Stimulated activated CD8-positive, alpha-beta memory T cell treated with anti-CD3 and anti-CD28 coated beads, Interleukin-12 subunit alpha, Interleukin-12 subunit beta, amount 100 ng/mL, for 1 hour (primary cell): ENCODE results near the gene DNAH8.
"Not testable (repeated sequence)": the region's sequence is repeated elsewhere in the genome, so short reads cannot be mapped to it uniquely, and the experiment has no call there.

ENCODE experiments used
- DNase-seq: peaks from one replicate; pipeline ENCODE4 v3.0.0-alpha.2; 2020; ENCODE audit warnings: low read depth

DNAH8 gene

DNA sequence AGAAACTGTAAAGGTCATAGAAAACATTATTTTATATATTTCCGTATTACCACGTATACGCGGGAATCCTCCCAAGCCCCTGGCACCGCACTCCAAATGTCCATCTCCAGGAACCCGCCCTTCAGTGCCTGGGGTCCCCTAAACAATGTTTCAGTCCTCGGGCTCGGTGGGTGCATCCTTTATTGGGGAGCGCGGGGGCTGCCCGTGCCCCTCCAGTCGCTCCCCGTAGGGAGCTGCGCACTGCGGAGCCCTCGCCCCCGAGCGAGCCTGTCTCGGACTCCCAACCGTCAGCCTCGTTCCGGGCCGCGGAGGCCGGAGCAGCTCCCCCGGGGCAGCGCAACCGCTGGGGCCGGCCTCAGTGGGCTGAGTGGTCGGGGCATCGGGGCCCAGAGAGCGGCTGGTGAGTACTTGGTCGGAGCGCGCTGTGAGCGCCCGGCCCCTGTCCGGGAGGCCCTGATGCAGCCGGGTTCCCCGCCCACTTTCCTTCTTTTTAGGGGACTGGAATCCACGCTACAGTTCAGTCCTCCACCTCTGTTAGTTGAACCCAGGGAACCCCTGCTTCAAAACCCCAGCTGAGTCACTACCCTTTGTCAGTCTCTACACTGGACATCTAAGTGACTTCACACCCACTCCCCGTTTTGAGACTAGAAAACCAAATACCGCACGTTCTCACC, at the start of gene DNAH8:
Gene DNAH8 (plus strand): TSS at position 296 of the 674 bp plus-strand sequence. CDS start 7,499 bp downstream, outside the sequence.
- no peak for DNase-seq

DNA sequence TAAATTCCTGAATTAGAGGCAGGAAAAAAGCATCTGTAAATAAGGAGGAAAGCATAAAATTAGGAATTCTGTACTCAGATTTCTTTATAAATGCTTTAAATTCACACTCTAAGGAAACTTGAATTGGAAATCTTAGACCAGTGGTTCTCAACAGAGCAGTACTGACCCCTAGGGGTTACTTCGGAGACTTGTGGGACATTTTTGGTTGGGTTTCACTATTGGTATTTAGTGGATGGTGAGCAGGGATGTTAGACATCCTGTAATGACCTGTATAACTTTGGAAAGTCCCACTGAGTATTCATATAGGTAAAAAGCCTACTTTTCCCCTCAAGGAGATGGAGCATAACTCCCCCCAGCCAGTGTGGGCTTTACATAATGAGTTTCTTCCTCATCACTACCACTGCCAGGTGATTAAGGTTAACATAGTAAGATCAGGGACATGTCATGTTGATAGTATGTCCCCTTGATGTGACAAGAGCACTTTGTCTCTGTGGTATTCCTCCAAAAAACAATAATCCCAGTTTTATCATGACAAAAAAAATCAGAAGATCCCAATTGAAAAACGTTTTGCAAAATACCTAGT, 43.1 kb upstream of the DNAH8 start:
- no peak for DNase-seq

GRCh38 chr6:38673397-38674165, 41.5 kb upstream of the DNAH8 start:
- DNase-seq = no peak

GRCh38 chr6:38676236-38676973, 38.7 kb upstream of the DNAH8 start:
- no peak for DNase-seq

GRCh38 chr6:38676974-38677544, 38.1 kb upstream of the DNAH8 start:
- DNase-seq = no peak

DNA sequence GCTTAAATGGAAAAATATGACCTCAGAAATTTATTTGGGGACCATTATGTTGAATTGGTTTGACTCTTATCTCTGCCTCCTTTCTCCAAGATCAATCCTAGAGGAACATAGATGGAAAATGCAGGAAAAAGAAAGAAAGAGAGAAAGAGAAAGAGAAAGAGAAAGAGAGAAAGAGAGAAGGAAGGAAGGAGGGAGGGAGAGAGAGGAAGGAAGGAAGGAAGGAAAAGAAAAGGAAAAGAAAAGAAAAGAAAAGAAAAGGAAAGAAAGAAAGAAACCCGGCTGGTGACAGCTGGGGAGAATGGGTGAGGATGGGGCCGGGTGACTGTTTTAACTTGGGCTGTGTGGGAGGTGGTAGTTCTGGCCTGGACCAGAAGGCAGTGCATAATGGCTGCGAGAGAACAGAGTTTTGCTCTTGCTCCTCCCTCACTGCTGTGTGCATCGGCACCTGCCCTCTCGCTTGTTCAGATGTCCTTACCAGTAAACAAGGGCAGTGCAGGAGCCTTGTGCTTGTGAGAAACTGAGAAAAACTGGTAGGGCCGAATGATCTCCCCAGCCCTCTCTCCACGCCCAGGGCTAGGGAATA, 36.8 kb upstream of the DNAH8 start:
- no peak for DNase-seq

GRCh38 chr6:38679668-38680067, 35.4 kb upstream of the DNAH8 start:
- DNase-seq = no peak

DNA sequence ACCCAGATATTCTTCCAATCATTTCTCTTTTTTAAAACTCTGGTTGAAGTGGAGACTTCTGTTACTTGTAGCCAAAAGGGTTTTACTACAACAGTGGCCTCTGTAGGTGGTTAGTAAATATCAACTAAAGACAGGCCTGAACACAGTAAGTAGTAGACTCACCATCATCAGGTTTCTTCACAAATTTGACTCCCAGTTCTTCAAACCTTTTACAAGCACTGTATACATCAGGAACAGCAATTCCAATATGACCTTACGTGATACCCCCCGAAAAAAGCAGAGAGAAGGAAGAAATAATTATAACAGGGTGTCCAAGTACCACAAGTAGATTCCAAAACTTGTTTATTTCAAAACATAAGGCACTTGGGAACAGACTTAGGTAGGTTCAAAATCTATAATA, 33.3 kb upstream of the DNAH8 start:
- DNase-seq = no peak

GRCh38 chr6:38684237-38684636, 30.9 kb upstream of the DNAH8 start:
- no peak for DNase-seq

GRCh38 chr6:38684904-38685303, 30.2 kb upstream of the DNAH8 start:
- no peak for DNase-seq

DNA sequence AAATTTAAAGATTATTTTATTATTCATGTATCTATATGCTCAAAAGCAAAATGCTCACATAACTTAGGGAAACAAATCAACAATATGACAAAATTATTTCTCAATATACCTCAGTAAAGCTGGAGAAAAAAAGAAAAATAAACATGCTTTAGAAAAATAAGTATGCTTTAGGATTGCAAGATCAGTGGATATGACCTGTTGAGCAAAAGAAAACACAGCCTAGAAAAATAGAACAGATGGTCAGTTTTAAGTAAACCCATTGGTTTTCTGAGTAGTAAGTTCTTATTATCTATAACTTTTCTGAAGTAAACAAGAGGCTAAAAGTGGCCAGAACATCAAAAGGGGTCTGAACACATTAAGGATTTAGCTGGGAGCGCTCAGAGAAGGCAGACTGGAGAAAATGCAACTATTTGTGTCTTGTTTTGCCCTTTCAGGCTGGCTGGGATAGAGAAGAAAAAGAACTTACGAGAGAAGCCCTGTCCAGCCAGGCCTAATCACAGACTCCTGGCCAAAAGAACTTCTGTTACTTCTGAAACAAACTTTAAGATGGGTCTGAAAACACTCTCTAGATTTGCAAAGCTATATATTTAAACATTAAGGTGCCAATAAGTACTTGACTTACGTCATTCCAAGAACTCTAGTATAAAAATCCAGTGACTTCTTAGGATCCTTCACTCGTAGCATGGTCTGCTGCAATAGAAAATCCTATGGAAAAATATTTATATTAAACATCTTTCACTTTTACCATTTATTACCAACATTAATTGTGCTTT, 28.7 kb upstream of the DNAH8 start:
- no peak for DNase-seq

DNA sequence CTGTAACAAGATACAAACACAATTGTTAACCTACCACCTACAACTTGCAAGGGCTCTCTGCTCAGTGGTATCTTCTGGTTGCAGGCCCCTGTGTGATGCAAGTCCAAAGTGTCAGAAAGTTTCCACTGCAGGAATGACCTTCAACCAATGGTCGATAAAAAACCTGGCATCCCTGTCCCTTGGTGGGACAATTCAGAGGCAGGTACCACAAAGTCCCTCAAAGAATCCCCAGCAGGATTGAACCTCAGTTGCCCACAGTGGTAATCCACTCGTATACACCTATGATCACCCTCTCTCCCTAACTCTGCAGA, 28.1 kb upstream of the DNAH8 start:
- DNase-seq = no peak

GRCh38 chr6:38687549-38687948, 27.6 kb upstream of the DNAH8 start:
- DNase-seq = no peak

DNA sequence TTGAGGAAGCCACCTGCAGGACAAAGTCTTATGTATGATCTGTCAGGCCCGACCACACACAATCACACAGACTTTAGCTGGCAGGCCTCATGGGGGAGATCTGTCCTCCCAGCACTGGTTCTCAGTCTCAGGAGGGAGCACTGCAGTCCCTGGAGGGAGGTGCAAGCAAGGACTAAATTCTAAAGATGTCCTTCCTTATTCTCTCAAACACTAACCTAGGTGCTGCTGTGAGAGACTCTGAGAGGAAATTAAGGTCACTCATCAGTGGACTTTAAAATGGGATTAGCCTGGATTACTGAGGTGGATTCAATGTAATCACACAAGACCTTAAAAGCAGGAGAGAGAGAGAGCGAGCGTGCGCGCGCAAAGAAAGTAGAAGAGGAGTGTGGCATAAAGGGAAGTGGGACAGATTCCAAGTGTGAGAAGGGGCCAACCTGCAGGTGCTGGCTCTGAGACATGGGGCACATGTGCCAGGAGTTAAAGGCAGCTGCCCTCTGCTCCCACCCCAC, 26.5 kb upstream of the DNAH8 start:
- no peak for DNase-seq

GRCh38 chr6:38695227-38695900, 19.7 kb upstream of the DNAH8 start:
- DNase-seq = no peak

GRCh38 chr6:38695933-38696332, 19.2 kb upstream of the DNAH8 start:
- no peak for DNase-seq

DNA sequence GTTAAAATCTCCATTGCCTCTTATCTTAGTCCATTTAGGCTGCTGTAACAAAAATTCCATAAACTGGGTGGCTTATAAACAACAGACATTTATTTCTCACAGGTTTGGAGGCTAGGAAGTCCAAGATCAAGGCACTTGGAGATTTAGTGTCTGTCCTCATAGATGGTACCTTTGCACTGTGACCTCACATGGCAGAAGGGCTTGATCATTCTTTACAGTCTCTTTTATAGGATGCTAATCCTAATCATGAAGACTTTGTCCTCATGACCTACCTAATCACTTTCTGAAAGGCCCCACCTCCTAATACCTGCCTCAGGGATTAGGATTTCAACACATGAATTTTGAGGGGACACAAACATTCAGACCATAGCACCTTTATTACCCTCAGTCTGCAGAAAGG, 18.8 kb upstream of the DNAH8 start:
- DNase-seq = no peak

- no peak for DNase-seq
Measured at GRCh38 chr6:38697846-38698245, 17.3 kb upstream of the DNAH8 start.

- not testable (repeated sequence) for DNase-seq
Measured at GRCh38 chr6:38699702-38700101, 15.4 kb upstream of the DNAH8 start.

GRCh38 chr6:38701551-38701950, 13.6 kb upstream of the DNAH8 start:
- DNase-seq = no peak
